Neuronal stem cell (in vitro differentiated cells): ENCODE results near the gene STEEP1.

Experiments used
- DNase-seq: peaks from one replicate; pipeline ENCODE4 v3.0.0-alpha.2; 2013; ENCODE audit warnings: low spot score
- H2AFZ ChIP-seq: one replicate; pipeline ENCODE4 v1.6.1; 2013; ENCODE audit warnings: mild to moderate bottlenecking, low read length, inconsistent platforms
- H2AK5ac ChIP-seq: 2 replicates; pipeline ENCODE4 v1.6.1; 2013; ENCODE audit warnings: low read depth, mild to moderate bottlenecking, inconsistent platforms, low read length, moderate library complexity, mixed read lengths
- H2BK120ac ChIP-seq: 2 replicates; pipeline ENCODE4 v1.6.1; 2013; ENCODE audit warnings: low read depth, mild to moderate bottlenecking, inconsistent platforms, low read length, moderate library complexity, mixed read lengths
- H2BK12ac ChIP-seq: one replicate; pipeline ENCODE4 v1.6.1; 2013; ENCODE audit warnings: low read length, inconsistent platforms
- H2BK15ac ChIP-seq: 2 replicates; pipeline ENCODE4 v1.6.1; 2013; ENCODE audit warnings: mild to moderate bottlenecking, low read length, inconsistent platforms, mixed read lengths
- H2BK5ac ChIP-seq: one replicate; pipeline ENCODE4 v1.6.1; 2013; ENCODE audit warnings: inconsistent platforms, mild to moderate bottlenecking, low read length, moderate library complexity
- H3K14ac ChIP-seq: one replicate; pipeline ENCODE4 v1.6.1; 2013; ENCODE audit warnings: low read length, inconsistent platforms
- H3K18ac ChIP-seq: 2 replicates; pipeline ENCODE4 v1.6.1; 2013; ENCODE audit warnings: low read length, inconsistent platforms
- H3K23ac ChIP-seq: 2 replicates; pipeline ENCODE4 v1.6.1; 2013; ENCODE audit warnings: low read depth, mild to moderate bottlenecking, mixed read lengths, low read length, inconsistent platforms; ENCODE audit not compliant: poor library complexity
- H3K27ac ChIP-seq: replicated peaks from 3 replicates; pipeline ENCODE4 v1.5.1; 2013; ENCODE audit warnings: low read length, inconsistent platforms
- H3K27me3 ChIP-seq, 3 experiments: 2 replicates each; pipeline ENCODE4 v1.6.1; 2013; ENCODE audit warnings: low read length in 3 of 3, mild to moderate bottlenecking in 2 of 3, inconsistent platforms in 1 of 3, low read depth in 1 of 3, mixed read lengths in 1 of 3, moderate library complexity in 1 of 3; ENCODE audit not compliant: control insufficient read depth in 3 of 3, insufficient read depth in 3 of 3
- H3K36me3 ChIP-seq, 2 donors: replicated peaks in 1 of 2; 2 replicates each; pipeline ENCODE4 v1.6.1; 2013; ENCODE audit warnings: low read length in 2 of 2; ENCODE audit not compliant: control insufficient read depth in 2 of 2, insufficient read depth in 2 of 2
- H3K4ac ChIP-seq: 2 replicates; pipeline ENCODE4 v1.6.1; 2013; ENCODE audit warnings: inconsistent platforms, mild to moderate bottlenecking, low read length, moderate library complexity
- H3K4me1 ChIP-seq, 2 donors: 1 replicate in 1 of 2; 2 replicates in 1 of 2; pipeline ENCODE4 v1.6.1; 2013; ENCODE audit warnings: low read length in 2 of 2, low read depth in 1 of 2; ENCODE audit not compliant: control insufficient read depth in 2 of 2, insufficient read depth in 1 of 2
- H3K4me2 ChIP-seq: one replicate; pipeline ENCODE4 v1.6.1; 2013; ENCODE audit warnings: mild to moderate bottlenecking, low read length, inconsistent platforms; ENCODE audit not compliant: insufficient read depth, poor library complexity, severe bottlenecking
- H3K4me3 ChIP-seq, 2 donors: 2 replicates each; pipeline ENCODE4 v1.5.1; 2013; ENCODE audit warnings: low read length in 2 of 2, mild to moderate bottlenecking in 2 of 2, inconsistent platforms in 1 of 2, moderate library complexity in 1 of 2
- H3K79me1 ChIP-seq: one replicate; pipeline ENCODE4 v1.6.1; 2013; ENCODE audit warnings: low read depth, mild to moderate bottlenecking, inconsistent platforms, low read length, moderate library complexity
- H3K9ac ChIP-seq: one replicate; pipeline ENCODE4 v1.6.1; 2013; ENCODE audit warnings: mild to moderate bottlenecking, low read depth, low read length, inconsistent platforms; ENCODE audit not compliant: poor library complexity
- H3K9me3 ChIP-seq, 2 donors: replicated peaks in 1 of 2; 2 replicates each; pipeline versions ENCODE3 to v1.6.1; 2013; ENCODE audit warnings: low read length in 2 of 2, mild to moderate bottlenecking in 2 of 2, inconsistent platforms in 1 of 2, low read depth in 1 of 2, mixed read lengths in 1 of 2, moderate library complexity in 1 of 2; ENCODE audit not compliant: control insufficient read depth in 2 of 2, insufficient read depth in 1 of 2
- H4K8ac ChIP-seq: one replicate; pipeline ENCODE4 v1.6.1; 2013; ENCODE audit warnings: low read depth, mild to moderate bottlenecking, inconsistent platforms, low read length, moderate library complexity
- H4K91ac ChIP-seq: one replicate; pipeline ENCODE4 v1.6.1; 2013; ENCODE audit warnings: low read length, low read depth, mild to moderate bottlenecking, inconsistent platforms; ENCODE audit not compliant: poor library complexity
- WGBS, 2 donors: extraction: QIAGEN DNeasy Blood & Tissue Kit; methylation state at CpG; one replicate each; pipeline ENCODE4 v1.1.7; 2013; ENCODE audit warnings: missing lambda C conversion rate in 2 of 2, mixed read lengths in 1 of 2; ENCODE audit not compliant: insufficient read length in 2 of 2, insufficient replicate concordance in 1 of 2; ENCODE audit errors: extremely low coverage in 2 of 2; 5-methylcytosine and 5-hydroxymethylcytosine counted together

STEEP1 gene

GRCh38 chrX:119541188-119541587 lies 24.0 kb downstream of the STEEP1 start:
- Histone ChIP-seq H4K91ac (no peak overlapping the region), H2BK5ac (no peak overlapping the region), H3K4ac (no peak overlapping the region), H3K4me1 (no peaks in the 10 kb centered on the region), H2AFZ (no peak overlapping the region), H3K36me3 (peaks cover 0 to 9% of the 10 kb centered on the region in 2 donors), H2AK5ac (no peak overlapping the region), H2BK120ac (no peak overlapping the region), H3K9ac (no peak overlapping the region), H3K9me3 (no peaks in the 10 kb centered on the region), H4K8ac (no peak overlapping the region), H3K27ac (no peak overlapping the region), H3K18ac (no peak overlapping the region), H3K4me2 (no peak overlapping the region), H3K14ac (no peak overlapping the region), H3K79me1 (peaks cover 1% of the 10 kb centered on the region), H2BK12ac (no peak overlapping the region), H3K27me3 (no peaks in the 10 kb centered on the region), H2BK15ac (no peak overlapping the region), H3K23ac (no peak overlapping the region), H3K4me3 (no peak overlapping the region)
- no CpG with 5 or more reads among the region's 4 CpGs for WGBS, 2 donors
- DNase-seq, result no peak

DNA sequence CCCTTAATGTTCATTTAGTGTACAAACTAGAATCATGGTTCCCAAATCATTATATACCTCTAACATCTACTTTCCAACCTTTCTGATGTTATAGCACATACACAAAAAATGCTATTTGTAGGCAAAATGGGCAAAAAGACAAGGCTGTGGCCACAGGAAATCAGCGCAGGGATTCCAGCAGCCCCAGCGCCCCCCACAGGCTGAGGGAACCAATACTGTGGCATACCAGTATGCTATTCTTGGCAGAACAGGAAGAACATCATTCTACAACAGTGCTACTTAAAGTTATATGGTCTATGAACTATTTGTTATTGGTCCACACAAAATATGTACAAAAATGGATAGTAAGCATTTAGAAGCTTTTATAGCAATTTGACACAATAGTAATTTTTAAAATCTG lies 25.3 kb downstream of the STEEP1 start:
- no peak overlapping the region for H2BK5ac ChIP-seq
- no peak overlapping the region for H3K4me2 ChIP-seq
- H3K9me3 ChIP-seq, result no peaks in the 10 kb centered on the region
- DNase-seq, result no peak
- no peak overlapping the region for H3K4ac ChIP-seq
- no peak overlapping the region for H2AK5ac ChIP-seq
- no peak overlapping the region for H3K18ac ChIP-seq
- H3K27me3 ChIP-seq, result no peaks in the 10 kb centered on the region
- no peak overlapping the region for H3K23ac ChIP-seq
- no peaks in the 10 kb centered on the region for H3K4me1 ChIP-seq
- H3K36me3 ChIP-seq, result peaks cover 0 to 9% of the 10 kb centered on the region in 2 donors
- H2BK120ac ChIP-seq, result no peak overlapping the region
- H3K9ac ChIP-seq, result no peak overlapping the region
- H3K79me1 ChIP-seq, result peaks cover 1% of the 10 kb centered on the region
- H2BK12ac ChIP-seq, result no peak overlapping the region
- H3K27ac ChIP-seq, result no peak overlapping the region
- no CpG with 5 or more reads among the region's 2 CpGs for WGBS, 2 donors
- H3K14ac ChIP-seq, result no peak overlapping the region
- no peak overlapping the region for H3K4me3 ChIP-seq
- H4K8ac ChIP-seq, result no peak overlapping the region
- H2BK15ac ChIP-seq, result no peak overlapping the region
- no peak overlapping the region for H4K91ac ChIP-seq
- no peak overlapping the region for H2AFZ ChIP-seq

- Histone ChIP-seq H2BK15ac (no peak overlapping the region), H3K79me1 (peaks cover 1% of the 10 kb centered on the region), H3K14ac (no peak overlapping the region), H2BK12ac (no peak overlapping the region), H2AFZ (no peak overlapping the region), H3K36me3 (peaks cover 0 to 9% of the 10 kb centered on the region in 2 donors), H2BK120ac (no peak overlapping the region), H3K18ac (no peak overlapping the region), H4K8ac (no peak overlapping the region), H3K27ac (no peak overlapping the region), H2BK5ac (no peak overlapping the region), H3K9me3 (no peaks in the 10 kb centered on the region), H3K27me3 (no peaks in the 10 kb centered on the region), H3K4ac (no peak overlapping the region), H4K91ac (no peak overlapping the region), H2AK5ac (no peak overlapping the region), H3K4me2 (no peak overlapping the region), H3K4me3 (no peak overlapping the region), H3K23ac (no peak overlapping the region), H3K9ac (no peak overlapping the region), H3K4me1 (no peaks in the 10 kb centered on the region)
- DNase-seq, result no peak
- no CpG with 5 or more reads among the region's 3 CpGs for WGBS, 2 donors
Measured at GRCh38 chrX:119537487-119537886, 27.7 kb downstream of the STEEP1 start.

- no peak overlapping the region for H2BK12ac ChIP-seq
- H3K9me3 ChIP-seq, result no peaks in the 10 kb centered on the region
- H3K4me2 ChIP-seq, result no peak overlapping the region
- H3K4me1 ChIP-seq, result no peaks in the 10 kb centered on the region
- H2AFZ ChIP-seq, result no peak overlapping the region
- no peak overlapping the region for H2BK120ac ChIP-seq
- no peak overlapping the region for H3K4me3 ChIP-seq
- H4K91ac ChIP-seq, result no peak overlapping the region
- no peak overlapping the region for H4K8ac ChIP-seq
- no peaks in the 10 kb centered on the region for H3K27me3 ChIP-seq
- H2BK15ac ChIP-seq, result no peak overlapping the region
- H3K14ac ChIP-seq, result no peak overlapping the region
- H3K18ac ChIP-seq, result no peak overlapping the region
- H3K79me1 ChIP-seq, result no peaks in the 10 kb centered on the region
- no peak overlapping the region for H2AK5ac ChIP-seq
- H3K9ac ChIP-seq, result no peak overlapping the region
- no peak overlapping the region for H3K23ac ChIP-seq
- no CpG with 5 or more reads among the region's 9 CpGs for WGBS, 2 donors
- H2BK5ac ChIP-seq, result no peak overlapping the region
- no peak overlapping the region for H3K4ac ChIP-seq
- no peaks in the 10 kb centered on the region for H3K36me3 ChIP-seq
- no peak for DNase-seq
- H3K27ac ChIP-seq, result no peak overlapping the region
Measured at GRCh38 chrX:119529345-119530276, 35.6 kb downstream of the STEEP1 start.
